ENCODE data around the gene VARS2.

The VARS2 gene

DNA sequence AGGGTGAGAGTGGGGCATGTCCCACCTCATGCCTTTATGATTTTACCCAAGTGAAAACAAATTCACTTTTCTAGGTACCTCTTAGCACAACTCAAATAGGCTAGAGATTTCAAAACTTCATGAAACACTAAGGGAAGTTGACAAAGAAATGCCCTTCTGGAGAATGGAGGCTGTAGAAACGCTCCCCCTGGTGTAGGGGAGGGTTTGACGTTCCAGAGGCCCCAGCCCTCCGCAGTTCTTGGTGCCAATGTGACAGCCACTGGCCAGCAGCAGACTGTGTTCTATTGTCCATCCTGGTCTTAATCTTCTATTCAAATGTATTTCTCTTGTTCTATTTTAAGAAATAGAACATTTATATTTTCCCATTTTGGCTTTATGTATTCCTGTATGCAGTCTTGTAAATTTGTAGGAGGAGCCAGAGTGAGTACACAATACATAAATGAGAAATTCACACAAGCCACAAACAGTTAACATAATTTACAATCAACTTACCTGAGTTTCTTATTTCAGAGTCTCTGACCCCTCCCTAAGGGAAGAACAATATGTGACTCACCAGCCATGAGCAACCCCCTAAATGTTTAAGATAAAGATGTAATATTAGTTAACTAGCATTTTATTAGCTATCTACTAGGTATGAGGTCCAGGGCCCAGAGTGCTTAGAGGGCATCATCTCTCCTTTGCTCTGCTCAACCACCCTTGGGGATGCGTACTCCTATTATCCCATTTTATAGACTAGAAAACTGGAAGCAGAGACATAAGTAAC lies 60.6 kb downstream of the VARS2 start:
- Mint-ChIP-seq H3K36me3 (no peaks in the 10 kb centered on the region), H3K27ac (no peak overlapping the region), H3K4me1 (peaks cover 14% of the 10 kb centered on the region), H3K4me3 (no peak overlapping the region), H3K9me3 (no peaks in the 10 kb centered on the region), H3K27me3 (peaks cover 40% of the 10 kb centered on the region)
- ATAC-seq = no peak
